K562 (cell line): ENCODE data around the gene YES1. TPM values are rescaled to one million over a fixed set of nuclear protein-coding genes. Genes with fewer than 3 reads are reported as not detected.

Experiments used
- ZNF318 ChIP-seq, 2 experiments: fragments of 450-650 bp; IDR thresholded peaks; 2 replicates each; pipeline ENCODE4 v1.6.1; 2016; ENCODE audit warnings: mild to moderate bottlenecking in 2 of 2, borderline replicate concordance in 1 of 2, low read depth in 1 of 2, moderate library complexity in 1 of 2
- polyA plus RNA-seq, 8 experiments: library from polyadenylated mRNA; depleted of rRNA in 4 of 8; stranded (reverse) in 5 of 8; unstranded in 3 of 8; fragments of >200 nt; fragmentation: Nextera tagmentation in 2 of 8; fragmentation: Illumina TruSeq in 1 of 8; extraction: Ambion mirVana in 2 of 8; extraction: Trizol in 1 of 8; gene quantifications; 2 replicates each; pipeline versions ENCODE4 v1.2.1 to v1.2.3, GENCODE V29; 2011 to 2014; ENCODE audit warnings: inconsistent platforms in 1 of 8, missing spikeins in 1 of 8
- total RNA-seq, 7 experiments: library from RNA; depleted of rRNA in 6 of 7; stranded (reverse); fragments of >200 nt in 6 of 7; fragmentation: Illumina TruSeq in 2 of 7; extraction: Trizol in 2 of 7; gene quantifications; 2 replicates each; pipeline versions ENCODE4 v1.2.1 to v1.2.3, GENCODE V29; 2011 to 2021; ENCODE audit warnings: low replicate concordance in 1 of 7

YES1 gene
- total and polyA plus RNA-seq, 9 of the 15 experiments (the other 6 are each of a cell fraction or from before 2014, with no cell fraction given): 37.2 to 115 (median 77.7) TPM

GRCh38 chr18:837922-838321 is 25.9 kb upstream of the YES1 start (continued):
- TF ChIP-seq ZNF318 (IDR thresholded peaks at IDR 0.05; ENCODE audit: borderline replicate concordance in 1 of 2, low read depth in 1 of 2): no peak
